SHP77 (cell line): ENCODE results near the gene RBMS1.

Source experiments
- DNase-seq, 2 experiments: peaks; one replicate each; lab custom pipeline; 2025; lab: John Stamatoyannopoulos, UW

Gene RBMS1

GRCh38 chr2:160253440-160254188 is 240.0 kb downstream of the RBMS1 start:
- DNase-seq, result no peak

DNA sequence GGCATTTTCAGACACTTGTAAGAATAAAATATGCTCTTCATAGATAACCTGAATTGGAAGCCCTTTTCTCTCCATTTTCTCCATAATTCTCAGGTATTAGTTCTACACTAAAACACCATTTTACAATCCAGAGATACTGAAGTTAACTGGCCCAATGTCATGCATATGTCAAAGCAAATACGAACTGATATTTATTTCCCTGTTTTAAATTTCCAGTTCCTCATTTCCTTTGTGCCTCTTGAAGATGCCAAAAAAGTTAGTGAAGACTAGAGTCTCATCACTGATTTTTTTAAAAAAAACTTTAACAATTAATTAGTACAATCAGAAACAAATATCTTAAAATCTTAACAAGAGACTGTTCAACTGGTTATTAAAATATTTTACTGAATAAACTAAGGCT is 240.7 kb downstream of the RBMS1 start:
- DNase-seq, result no peak

DNA sequence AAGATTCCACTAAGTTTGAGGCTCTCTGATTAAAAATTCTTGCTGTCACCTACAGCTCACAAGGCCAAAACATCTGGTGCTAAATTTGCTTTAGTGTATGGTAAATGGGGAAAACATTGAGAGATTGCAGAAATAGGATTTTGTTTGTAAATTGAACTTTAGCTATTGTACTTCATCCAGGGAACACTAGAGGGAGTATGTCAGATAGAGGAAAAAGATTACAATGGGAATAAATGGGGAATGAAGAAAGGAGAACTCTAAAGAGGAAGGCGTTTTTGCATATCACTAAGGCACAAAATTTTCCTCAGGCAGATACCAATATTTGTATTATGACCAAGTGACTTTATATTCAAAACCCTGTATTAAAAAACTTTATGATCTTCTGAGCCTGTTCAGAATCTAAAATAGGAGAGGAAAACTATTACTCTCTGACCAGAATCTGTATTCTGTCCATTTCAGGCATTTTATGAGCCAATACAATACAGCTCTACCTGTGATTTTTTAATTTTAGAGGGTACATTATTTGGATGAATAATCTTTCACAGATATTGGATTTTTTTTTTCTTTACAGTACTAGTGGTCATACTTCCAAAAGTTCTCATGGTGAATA is 241.2 kb downstream of the RBMS1 start:
- no peak for DNase-seq

DNA sequence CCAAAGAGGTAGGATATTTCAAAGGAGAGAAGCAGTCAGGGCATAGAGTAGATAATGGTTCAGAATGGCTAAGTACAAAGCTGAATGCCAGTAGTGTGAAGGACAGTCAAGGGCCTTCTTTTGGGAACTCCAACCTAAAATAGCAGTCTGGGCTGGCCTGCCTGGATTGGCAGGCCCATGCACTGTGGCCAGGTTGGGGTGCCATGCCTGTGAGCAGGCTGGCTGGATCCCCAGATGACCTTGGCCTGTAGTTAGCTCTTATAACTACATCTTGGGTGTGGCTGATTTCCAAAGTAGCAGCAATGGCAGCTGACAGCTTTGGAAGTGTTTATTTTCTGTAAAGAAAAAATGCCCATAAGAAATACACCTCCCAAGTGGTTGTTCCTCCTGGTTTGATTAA is 242.0 kb downstream of the RBMS1 start:
- no peak for DNase-seq

- no peak for DNase-seq
These were observed 243.7 kb downstream of the RBMS1 start for GRCh38 chr2:160249876-160250275.

GRCh38 chr2:160247296-160248035 is 246.1 kb downstream of the RBMS1 start:
- DNase-seq, result no peak

DNA sequence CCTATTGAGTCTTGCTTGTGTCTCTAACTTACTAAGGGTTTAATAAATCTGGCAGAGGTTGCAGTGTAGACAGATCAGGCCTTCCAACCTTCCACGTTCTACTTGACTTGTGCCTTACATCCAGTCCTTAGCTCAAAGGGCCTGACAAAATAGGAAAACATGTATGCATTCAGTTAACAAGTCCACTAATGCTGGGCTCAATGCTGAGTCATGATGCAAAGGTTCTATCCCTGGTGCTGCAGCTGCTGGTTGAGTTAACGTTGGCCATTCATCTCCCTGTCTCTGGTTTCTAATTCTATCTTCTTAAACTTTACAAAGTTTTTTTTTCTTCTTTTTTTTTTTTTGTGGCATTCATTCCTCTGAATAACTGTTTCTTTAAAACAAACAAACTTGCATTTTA is 247.3 kb downstream of the RBMS1 start:
- no peak for DNase-seq

GRCh38 chr2:160245614-160246155 is 247.9 kb downstream of the RBMS1 start:
- DNase-seq, result no peak

GRCh38 chr2:160242893-160243564 is 250.6 kb downstream of the RBMS1 start:
- no peak for DNase-seq

DNA sequence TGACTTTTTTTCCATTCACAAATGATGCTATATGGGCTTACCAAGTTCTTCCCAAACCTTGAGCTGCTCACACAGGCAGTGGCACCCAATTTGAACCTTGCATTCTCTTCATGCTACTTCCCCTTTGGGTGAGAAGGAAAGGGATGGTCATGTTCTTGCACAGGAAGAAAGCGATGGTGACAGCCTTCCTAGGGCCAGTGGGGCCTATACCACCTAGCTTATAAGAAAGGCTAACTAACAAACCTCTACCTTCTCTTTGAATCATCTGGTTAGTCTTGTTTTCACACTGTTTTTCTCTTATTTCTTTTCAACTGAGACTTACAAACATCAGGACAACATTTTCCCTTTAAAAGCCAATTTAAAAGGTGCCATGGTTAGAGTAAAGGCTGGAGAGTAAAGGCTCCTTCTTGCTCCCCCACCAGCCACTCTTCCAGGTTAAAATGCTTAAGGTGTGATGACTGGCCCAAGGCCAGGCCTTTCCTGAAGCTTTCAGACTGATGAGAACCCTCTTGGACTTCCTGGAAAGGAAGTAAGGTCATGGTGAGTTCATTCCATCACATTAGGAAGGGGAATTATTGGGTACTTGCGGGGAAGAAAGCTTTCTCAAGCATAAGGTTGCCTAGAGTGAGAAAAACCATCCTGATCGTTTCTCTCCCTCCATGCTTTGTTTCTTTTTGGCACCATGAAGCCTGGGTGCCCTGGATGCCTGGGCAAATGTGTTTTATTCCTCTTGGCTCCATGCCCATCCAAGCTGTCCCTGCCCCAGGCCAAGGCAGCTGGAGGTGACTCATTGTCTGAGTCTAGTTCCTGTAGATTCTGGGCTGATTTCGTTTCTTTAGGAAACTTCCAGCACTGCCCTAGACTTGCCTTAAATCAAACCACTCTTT is 252.1 kb downstream of the RBMS1 start:
- peak in 1 of 2 experiments; percentile 29 for DNase-seq

DNA sequence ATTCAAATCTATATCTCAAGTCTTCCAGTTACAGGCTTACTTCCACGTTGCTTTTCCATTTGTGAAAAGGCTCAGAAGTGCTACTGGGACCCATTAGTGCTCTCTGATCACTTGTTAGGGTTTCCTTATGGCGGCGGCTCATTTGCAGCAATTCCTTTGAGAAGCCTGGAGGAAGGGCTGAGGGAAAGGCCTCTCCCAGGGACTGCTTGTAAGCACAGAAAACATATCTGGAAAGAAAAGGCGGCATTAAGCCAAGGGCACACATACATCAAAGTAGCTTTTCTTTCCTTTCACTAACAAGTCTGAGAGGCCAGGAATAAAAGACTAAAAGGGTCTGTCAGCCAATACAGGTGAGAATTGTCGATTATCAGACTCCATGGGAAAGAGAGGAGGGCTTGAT is 254.2 kb downstream of the RBMS1 start:
- DNase-seq, result no peak

DNA sequence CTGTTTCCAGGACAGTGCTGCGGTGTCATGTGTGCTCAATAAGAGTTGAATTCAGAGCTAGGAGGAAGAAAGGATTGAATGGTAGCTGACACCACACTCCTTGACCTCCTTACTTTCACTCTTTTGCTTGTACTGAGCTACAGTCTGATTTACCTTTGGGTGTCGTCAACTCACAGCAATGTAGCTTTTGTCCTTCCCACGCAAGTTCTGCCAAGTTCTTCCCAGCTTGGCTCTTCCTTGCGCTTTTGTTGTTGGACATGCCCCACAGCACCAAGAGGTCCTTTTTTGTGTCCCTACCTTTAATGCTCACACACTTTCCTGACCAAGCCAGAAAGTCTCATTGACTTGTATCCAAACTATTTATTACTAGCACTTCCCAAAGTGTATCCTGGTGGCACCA is 255.2 kb downstream of the RBMS1 start:
- no peak for DNase-seq

GRCh38 chr2:160232905-160233475 is 260.6 kb downstream of the RBMS1 start:
- no peak for DNase-seq

GRCh38 chr2:160229591-160229990 is 264.0 kb downstream of the RBMS1 start:
- no peak for DNase-seq

GRCh38 chr2:160228141-160228917 is 265.3 kb downstream of the RBMS1 start:
- DNase-seq, result no peak

- no peak for DNase-seq
These were observed 266.2 kb downstream of the RBMS1 start for GRCh38 chr2:160227293-160227915.

- DNase-seq, result no peak
These were observed 267.2 kb downstream of the RBMS1 start for GRCh38 chr2:160226367-160226766.

DNA sequence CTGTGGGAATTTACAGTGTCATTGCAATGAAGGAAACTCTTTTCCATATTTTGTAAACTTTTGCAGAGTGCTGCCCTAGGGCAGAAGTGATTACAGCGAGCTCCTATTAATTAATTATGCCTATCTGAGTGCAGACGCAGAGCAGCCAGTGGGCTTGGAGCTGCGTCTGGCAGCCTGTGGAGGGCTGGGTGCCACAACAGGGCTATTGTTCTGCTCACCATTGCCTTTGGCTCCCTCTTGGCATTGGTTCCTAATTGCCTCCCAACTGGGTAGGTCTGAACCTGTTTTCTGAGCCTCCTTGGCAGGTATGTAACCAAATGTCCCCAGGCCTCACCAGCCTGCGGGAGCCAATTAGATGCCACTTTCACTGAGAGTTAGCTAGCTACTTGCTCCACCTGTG is 267.9 kb downstream of the RBMS1 start:
- DNase-seq, result no peak

- no peak for DNase-seq
These were observed 269.1 kb downstream of the RBMS1 start for GRCh38 chr2:160224507-160224906.

- no peak for DNase-seq
These were observed 269.5 kb downstream of the RBMS1 start for GRCh38 chr2:160224060-160224459.
